Mesodermal cell (in vitro differentiated cells): ENCODE results near the gene ITCH.
"Not testable (repeated sequence)": the region's sequence is repeated elsewhere in the genome, so short reads cannot be mapped to it uniquely, and the experiment has no call there.

Experiments
- H3K27ac ChIP-seq: 2 replicates; pipeline ENCODE4 v1.7.0; 2013; ENCODE audit warnings: mild to moderate bottlenecking, low read depth, low read length, moderate library complexity; ENCODE audit not compliant: severe bottlenecking
- H3K36me3 ChIP-seq: 2 replicates; pipeline ENCODE4 v1.7.1; 2013; ENCODE audit warnings: mild to moderate bottlenecking, low read length, moderate library complexity; ENCODE audit not compliant: control insufficient read depth, insufficient read depth
- H3K4me1 ChIP-seq: one replicate; pipeline ENCODE4 v1.7.1; 2013; ENCODE audit warnings: mild to moderate bottlenecking, low read length; ENCODE audit not compliant: insufficient read depth, control insufficient read depth, poor library complexity, severe bottlenecking
- H3K4me3 ChIP-seq: 2 replicates; pipeline ENCODE4 v1.7.0; 2013; ENCODE audit warnings: low read length, control low read depth, mild to moderate bottlenecking; ENCODE audit not compliant: insufficient read depth, poor library complexity, severe bottlenecking; ENCODE audit errors: extremely low read depth
- H3K9me3 ChIP-seq: 2 replicates; pipeline ENCODE4 v1.7.1; 2013; ENCODE audit warnings: mild to moderate bottlenecking, low read length, moderate library complexity; ENCODE audit not compliant: control insufficient read depth
- WGBS, 2 experiments: methylation state at CpG; one replicate each; pipeline ENCODE4 v1.1.5; 2013; ENCODE audit warnings: missing lambda C conversion rate in 2 of 2; ENCODE audit not compliant: insufficient coverage in 2 of 2; 5-methylcytosine and 5-hydroxymethylcytosine counted together

The ITCH gene

DNA sequence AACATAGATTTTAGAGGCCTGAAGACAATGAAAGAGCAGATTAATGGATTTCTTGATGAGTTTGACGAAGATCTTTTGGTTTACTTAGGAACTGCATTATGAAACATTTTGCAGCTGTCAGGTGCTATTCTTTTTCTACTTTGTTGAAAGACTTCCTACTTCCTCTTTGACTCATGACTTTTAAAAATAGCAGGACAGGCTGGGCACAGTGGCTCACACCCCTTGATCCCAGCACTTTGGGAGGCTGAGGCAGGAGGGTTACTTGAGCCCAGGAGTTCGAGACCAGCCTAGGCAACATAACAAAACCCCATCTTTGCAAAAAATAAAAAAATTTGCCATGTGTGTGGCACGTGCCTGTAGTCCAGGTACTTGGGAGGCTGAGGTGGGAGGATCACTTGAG is 52.0 kb downstream of the ITCH start:
- 95 to 100% methylated on average over 2 of the region's 3 CpGs for WGBS, 2 experiments
- H3K9me3 ChIP-seq = no peaks in the 10 kb centered on the region
- no peak overlapping the region for H3K4me3 ChIP-seq
- no peak overlapping the region for H3K27ac ChIP-seq
- peaks cover 68% of the 10 kb centered on the region for H3K36me3 ChIP-seq
- no peaks in the 10 kb centered on the region for H3K4me1 ChIP-seq

DNA sequence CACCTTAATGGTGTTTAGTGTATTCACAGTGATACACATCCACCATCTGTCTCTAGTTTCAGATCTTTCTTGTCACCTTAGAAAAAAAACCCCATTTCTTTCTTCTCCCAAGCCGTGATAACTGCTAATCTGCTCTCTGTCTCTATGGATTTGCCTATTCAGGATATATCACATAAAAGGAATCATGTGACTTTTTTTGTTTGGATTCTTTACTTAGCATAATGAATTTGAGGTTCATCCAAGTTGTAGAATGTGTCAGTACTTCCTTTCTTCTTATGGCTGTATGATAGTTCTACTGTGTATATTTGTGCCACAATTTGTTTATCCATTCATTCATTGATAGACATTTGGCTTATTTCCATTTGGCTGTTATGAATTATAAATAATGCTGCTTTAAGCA is 57.1 kb downstream of the ITCH start:
- H3K9me3 ChIP-seq = no peaks in the 10 kb centered on the region
- H3K36me3 ChIP-seq = peaks cover 67% of the 10 kb centered on the region
- H3K4me3 ChIP-seq = no peak overlapping the region
- WGBS, 2 experiments = 100% methylated on average over 1 of the region's 1 CpG
- no peak overlapping the region for H3K27ac ChIP-seq
- no peaks in the 10 kb centered on the region for H3K4me1 ChIP-seq

GRCh38 chr20:34420975-34421374 is 57.9 kb downstream of the ITCH start:
- H3K27ac ChIP-seq = no peak overlapping the region
- H3K4me1 ChIP-seq = no peaks in the 10 kb centered on the region
- no peak overlapping the region for H3K4me3 ChIP-seq
- 92 to 93% methylated on average over 4 of the region's 4 CpGs for WGBS, 2 experiments
- peaks cover 70% of the 10 kb centered on the region for H3K36me3 ChIP-seq
- no peaks in the 10 kb centered on the region for H3K9me3 ChIP-seq

- no peaks in the 10 kb centered on the region for H3K9me3 ChIP-seq
- 82 to 100% methylated on average over 2 of the region's 2 CpGs for WGBS, 2 experiments
- H3K4me1 ChIP-seq = no peaks in the 10 kb centered on the region
- no peak overlapping the region for H3K4me3 ChIP-seq
- H3K27ac ChIP-seq = no peak overlapping the region
- peaks cover 74% of the 10 kb centered on the region for H3K36me3 ChIP-seq
These were observed 58.8 kb downstream of the ITCH start for GRCh38 chr20:34421766-34422466.

GRCh38 chr20:34425032-34425690 is 62.1 kb downstream of the ITCH start:
- WGBS, 2 experiments = 93 to 100% methylated on average over 3 to 10 of the region's 11 CpGs
- H3K27ac ChIP-seq, H3K4me1 ChIP-seq, H3K9me3 ChIP-seq, H3K4me3 ChIP-seq: not testable (repeated sequence)
- peaks cover 81% of the 10 kb centered on the region for H3K36me3 ChIP-seq

DNA sequence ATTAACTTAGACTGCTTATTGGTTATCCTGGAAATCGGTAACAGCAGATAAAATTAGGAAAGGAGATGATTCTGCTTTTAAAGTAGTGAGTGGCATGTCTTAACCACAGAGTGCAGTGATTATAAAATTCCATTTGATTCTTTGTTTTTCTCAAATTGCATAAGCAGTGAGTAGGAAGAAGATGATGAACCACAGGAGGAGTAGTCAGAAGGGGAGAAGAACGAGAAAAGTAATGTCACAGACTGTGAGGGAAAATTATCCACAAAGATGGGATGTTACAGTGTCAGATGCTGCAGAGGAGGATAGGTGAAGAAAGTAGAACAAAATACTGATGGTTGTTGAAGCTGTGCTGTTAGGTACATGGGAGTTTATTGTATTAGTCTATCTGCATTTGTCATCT is 63.0 kb downstream of the ITCH start:
- 100% methylated on average over 2 of the region's 2 CpGs for WGBS, 2 experiments
- Histone ChIP-seq H3K36me3 (peaks cover 83% of the 10 kb centered on the region), H3K9me3 (no peaks in the 10 kb centered on the region), H3K4me3 (no peak overlapping the region), H3K27ac (no peak overlapping the region), H3K4me1 (no peaks in the 10 kb centered on the region)

GRCh38 chr20:34427331-34427730 is 64.3 kb downstream of the ITCH start:
- Histone ChIP-seq H3K4me1 (no peaks in the 10 kb centered on the region), H3K9me3 (no peaks in the 10 kb centered on the region), H3K36me3 (peaks cover 77% of the 10 kb centered on the region), H3K4me3 (no peak overlapping the region), H3K27ac (no peak overlapping the region)
- WGBS, 2 experiments = 88% methylated on average over 3 of the region's 3 CpGs; no CpG with 5 or more reads in 1 of the 2 experiments

DNA sequence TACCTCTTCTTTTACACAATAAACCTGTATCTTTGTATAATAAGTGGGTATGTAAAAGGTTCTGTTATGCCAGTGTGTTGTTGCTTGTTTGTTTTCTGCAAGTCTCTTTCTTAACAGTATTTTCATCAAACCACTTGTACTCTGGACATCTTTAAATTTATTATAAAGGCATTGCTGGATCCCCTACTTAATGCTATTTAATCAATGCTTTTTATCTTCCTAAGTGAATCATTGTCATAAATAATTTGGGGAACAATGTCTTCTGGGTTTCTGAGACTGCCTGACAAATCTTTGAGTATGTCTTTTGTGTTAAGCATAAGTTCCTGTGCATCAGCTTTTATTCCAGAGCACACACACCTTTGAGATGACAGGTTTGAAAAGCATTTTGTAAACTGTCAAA is 64.7 kb downstream of the ITCH start:
- no peak overlapping the region for H3K4me3 ChIP-seq
- H3K27ac ChIP-seq = no peak overlapping the region
- H3K9me3 ChIP-seq = no peaks in the 10 kb centered on the region
- H3K4me1 ChIP-seq = no peaks in the 10 kb centered on the region
- H3K36me3 ChIP-seq = peaks cover 77% of the 10 kb centered on the region

- Histone ChIP-seq H3K27ac (no peak overlapping the region), H3K36me3 (peaks cover 62% of the 10 kb centered on the region), H3K4me1 (no peaks in the 10 kb centered on the region), H3K9me3 (no peaks in the 10 kb centered on the region), H3K4me3 (no peak overlapping the region)
- WGBS, 2 experiments = 97 to 100% methylated on average over 1 to 2 of the region's 3 CpGs
These were observed 68.1 kb downstream of the ITCH start for GRCh38 chr20:34431168-34431567.

DNA sequence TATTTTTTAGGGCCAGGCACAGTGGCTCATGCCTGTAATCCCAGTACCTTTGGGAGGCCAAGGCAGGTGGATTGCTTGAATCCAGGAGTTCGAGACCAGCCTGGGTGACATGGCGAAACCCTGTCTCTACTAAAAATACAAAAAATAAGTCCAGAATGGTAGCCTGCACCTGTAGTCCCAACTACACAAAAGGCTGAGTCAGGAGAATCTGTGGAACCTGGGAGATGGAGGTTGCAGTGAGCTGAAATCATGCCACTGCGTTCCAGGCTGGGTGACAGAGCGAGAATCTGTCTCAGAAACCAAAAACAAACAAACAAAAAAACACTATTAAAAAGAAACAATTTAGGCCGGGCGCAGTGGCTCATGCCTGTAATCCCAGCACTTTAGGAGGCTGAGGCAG is 69.6 kb downstream of the ITCH start:
- not testable (repeated sequence) for H3K9me3 ChIP-seq, H3K4me3 ChIP-seq, H3K27ac ChIP-seq, H3K4me1 ChIP-seq
- 100% methylated on average over 3 of the region's 6 CpGs; no CpG with 5 or more reads in 1 of the 2 experiments for WGBS, 2 experiments
- peaks cover 53% of the 10 kb centered on the region for H3K36me3 ChIP-seq

- Histone ChIP-seq H3K36me3 (peaks cover 50% of the 10 kb centered on the region), H3K4me1 (no peaks in the 10 kb centered on the region), H3K4me3 (no peak overlapping the region), H3K9me3 (no peaks in the 10 kb centered on the region), H3K27ac (no peak overlapping the region)
- 92 to 96% methylated on average over 2 to 4 of the region's 5 CpGs for WGBS, 2 experiments
These were observed 70.3 kb downstream of the ITCH start for GRCh38 chr20:34433391-34433790.
